Measurements from ENCODE around the gene WBP2NL. TPM values are rescaled to one million over a fixed set of nuclear protein-coding genes. Genes with fewer than 3 reads are reported as not detected.

Gene WBP2NL
- total RNA-seq, 1 donor from 2014 or later = 1.9 TPM

GRCh38 chr22:41968601-41969000 lies 30.0 kb upstream of the WBP2NL start:
- no peak for DNase-seq
- intact Hi-C loops (cut with DNase I) = no loop called here
- TF ChIP-seq CTCF (IDR thresholded peaks at IDR 0.05) = no peak

DNA sequence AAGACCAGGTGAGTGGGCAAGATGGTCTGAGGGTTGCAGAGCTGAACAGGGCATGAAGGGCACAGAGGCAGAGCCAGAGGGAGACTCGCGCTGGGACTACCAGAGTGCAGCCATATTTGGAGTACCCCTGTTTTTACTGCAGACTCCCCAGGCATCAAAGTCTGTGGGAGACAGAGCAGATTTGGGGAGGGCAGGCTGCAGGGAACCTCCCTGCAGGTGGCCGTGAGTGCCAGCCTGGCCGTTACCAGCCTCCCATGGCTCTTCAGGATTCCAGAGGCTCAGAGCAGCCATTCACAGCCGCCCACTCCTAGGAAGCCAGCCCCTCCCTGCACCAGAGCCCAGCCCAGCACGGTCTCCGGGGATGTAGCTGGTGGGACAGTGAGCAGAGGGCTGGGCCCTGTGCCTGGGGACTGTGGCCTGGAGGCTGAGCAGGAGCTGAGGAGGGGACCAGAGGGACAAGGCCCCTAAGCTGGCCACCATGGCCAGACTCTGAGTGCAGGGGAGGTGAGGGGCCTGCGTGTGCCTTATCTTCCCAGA lies 29.4 kb upstream of the WBP2NL start, which contains the start of gene SEPTIN3:
TSS of gene SEPTIN3 (plus strand) at position 334 of the 537 bp plus-strand sequence. CDS start 2,050 bp downstream, outside the sequence.
- intact Hi-C loops (cut with DNase I) = no loop called here
- Histone ChIP-seq H3K27me3 (ENCODE audit: low read depth) (peaks cover 16% of the 10 kb centered on the region), H3K4me3 (no peak within 1 kb of the TSS), H3K9me3 (no peaks in the 10 kb centered on the region), H3K4me1 (peaks cover 5% of the 10 kb centered on the region), H3K36me3 (no peaks in the 10 kb centered on the region), H3K27ac (no peak within 1 kb of the TSS)
- TF ChIP-seq CTCF (IDR thresholded peaks at IDR 0.05) = no peak
- DNase-seq = no peak
- no peak for ATAC-seq

More at GRCh38 chr22:41968601-41969000, 30.0 kb upstream of the WBP2NL start:
- H3K36me3 ChIP-seq = no peaks in the 10 kb centered on the region
- H3K9me3 ChIP-seq = no peaks in the 10 kb centered on the region
- no peak for ATAC-seq
- H3K27me3 ChIP-seq (ENCODE audit: low read depth) = peaks cover 11% of the 10 kb centered on the region
- no peak overlapping the region for H3K27ac ChIP-seq
- peaks cover 11% of the 10 kb centered on the region for H3K4me1 ChIP-seq
- H3K4me3 ChIP-seq = no peak overlapping the region

GRCh38 chr22:41970601-41971000 lies 28.0 kb upstream of the WBP2NL start:
- Histone ChIP-seq H3K27me3 (ENCODE audit: low read depth) (peaks cover 27% of the 10 kb centered on the region), H3K4me1 (no peaks in the 10 kb centered on the region), H3K36me3 (no peaks in the 10 kb centered on the region), H3K9me3 (no peaks in the 10 kb centered on the region), H3K4me3 (no peak overlapping the region), H3K27ac (no peak overlapping the region)
- intact Hi-C loops (cut with DNase I) = no loop called here
- TF ChIP-seq CTCF (IDR thresholded peaks at IDR 0.05) = no peak
- DNase-seq (no peak), ATAC-seq (no peak)

DNA sequence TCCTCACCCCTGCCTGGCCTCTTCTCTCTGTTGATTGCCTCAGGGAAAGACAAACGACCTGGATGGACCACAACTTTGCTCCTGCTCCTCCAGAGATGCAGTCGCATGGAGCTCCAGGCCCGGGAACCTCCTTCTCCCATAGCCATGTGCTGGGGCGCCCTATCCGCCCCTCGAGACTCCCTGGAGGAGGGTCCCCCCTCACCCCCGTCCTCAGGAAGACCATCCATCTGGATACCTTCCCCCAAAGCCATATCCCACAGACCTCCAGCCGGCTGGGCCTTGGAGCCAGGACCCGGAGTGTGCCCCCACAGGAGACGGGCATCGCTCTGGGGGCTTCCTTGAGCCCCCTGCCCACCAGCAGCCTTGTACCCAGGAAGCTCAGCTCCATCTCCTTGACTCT lies 27.2 kb upstream of the WBP2NL start:
- peaks cover 36% of the 10 kb centered on the region for H3K27me3 ChIP-seq (ENCODE audit: low read depth)
- no peak for DNase-seq
- H3K36me3 ChIP-seq = no peaks in the 10 kb centered on the region

GRCh38 chr22:41974691-41975290 lies 23.8 kb upstream of the WBP2NL start:
- no peak overlapping the region for H3K27ac ChIP-seq
- intact Hi-C loops (cut with DNase I) = no loop called here
- H3K4me3 ChIP-seq = no peak overlapping the region
- H3K9me3 ChIP-seq = no peaks in the 10 kb centered on the region
- H3K27me3 ChIP-seq (ENCODE audit: low read depth) = peaks cover 53% of the 10 kb centered on the region
- no peak for TF ChIP-seq CTCF (IDR thresholded peaks at IDR 0.05)
- peaks cover 5% of the 10 kb centered on the region for H3K4me1 ChIP-seq
- DNase-seq = no peak
- ATAC-seq = no peak
- no peaks in the 10 kb centered on the region for H3K36me3 ChIP-seq

More for the DNA sequence above, 27.2 kb upstream of the WBP2NL start:
- intact Hi-C loops (cut with DNase I) = no loop called here
- ATAC-seq = no peak
- no peak overlapping the region for H3K27ac ChIP-seq
- H3K9me3 ChIP-seq = no peaks in the 10 kb centered on the region
- no peaks in the 10 kb centered on the region for H3K4me1 ChIP-seq
- TF ChIP-seq CTCF (IDR thresholded peaks at IDR 0.05) = no peak
- no peak overlapping the region for H3K4me3 ChIP-seq

All from lower lobe of right lung (tissue), 2 donors.